NCI-H524 (cell line): Measurements from ENCODE around the gene SPOCK1.

Experiments used
- DNase-seq, 2 experiments: peaks; one replicate each; lab custom pipeline; 2025; lab: John Stamatoyannopoulos, UW

SPOCK1 gene

GRCh38 chr5:137294604-137295003 lies 204.5 kb downstream of the SPOCK1 start:
- DNase-seq, result no peak

GRCh38 chr5:137292461-137293027 lies 206.6 kb downstream of the SPOCK1 start:
- peak in 1 of 2 experiments; percentile 21 for DNase-seq

GRCh38 chr5:137291436-137291835 lies 207.7 kb downstream of the SPOCK1 start:
- no peak for DNase-seq

GRCh38 chr5:137291031-137291430 lies 208.1 kb downstream of the SPOCK1 start:
- DNase-seq, result no peak

- no peak for DNase-seq
Observed at GRCh38 chr5:137290373-137290772, 208.8 kb downstream of the SPOCK1 start.

- DNase-seq, result no peak
Observed at GRCh38 chr5:137289856-137290255, 209.3 kb downstream of the SPOCK1 start.

- no peak for DNase-seq
Observed at GRCh38 chr5:137287569-137287968, 211.6 kb downstream of the SPOCK1 start.

GRCh38 chr5:137286025-137286610 lies 213.0 kb downstream of the SPOCK1 start:
- DNase-seq, result no peak

GRCh38 chr5:137283801-137284200 lies 215.3 kb downstream of the SPOCK1 start:
- DNase-seq, result no peak

GRCh38 chr5:137282216-137282615 lies 216.9 kb downstream of the SPOCK1 start:
- DNase-seq, result no peak

GRCh38 chr5:137281201-137281600 lies 217.9 kb downstream of the SPOCK1 start:
- DNase-seq, result no peak

- no peak for DNase-seq
Observed at GRCh38 chr5:137280656-137281055, 218.5 kb downstream of the SPOCK1 start.

GRCh38 chr5:137279521-137280231 lies 219.4 kb downstream of the SPOCK1 start:
- peak in 1 of 2 experiments; percentile 21 for DNase-seq

GRCh38 chr5:137278476-137278875 lies 220.7 kb downstream of the SPOCK1 start:
- no peak for DNase-seq

GRCh38 chr5:137275083-137275482 lies 224.0 kb downstream of the SPOCK1 start:
- DNase-seq, result peak; percentile 13 to 49

GRCh38 chr5:137273511-137273910 lies 225.6 kb downstream of the SPOCK1 start:
- DNase-seq, result no peak

GRCh38 chr5:137272831-137273230 lies 226.3 kb downstream of the SPOCK1 start:
- DNase-seq, result no peak

- no peak for DNase-seq
Observed at GRCh38 chr5:137269946-137270345, 229.2 kb downstream of the SPOCK1 start.

GRCh38 chr5:137269274-137269673 lies 229.9 kb downstream of the SPOCK1 start:
- DNase-seq, result no peak

- DNase-seq, result no peak
Observed at GRCh38 chr5:137268646-137269045, 230.5 kb downstream of the SPOCK1 start.

GRCh38 chr5:137266186-137266585 lies 232.9 kb downstream of the SPOCK1 start:
- no peak for DNase-seq

GRCh38 chr5:137265457-137265856 lies 233.7 kb downstream of the SPOCK1 start:
- no peak for DNase-seq

GRCh38 chr5:137264573-137264972 lies 234.6 kb downstream of the SPOCK1 start:
- DNase-seq, result no peak
